IPS-NIHi7 (cell line): ENCODE data around the gene FBXL7.
A peak's percentile ranks its signal among the peaks of the same experiment; 100 is the strongest.

ENCODE experiments used
- DNase-seq: peaks from one replicate; pipeline ENCODE4 v3.0.0; 2012; ENCODE audit warnings: mixed read lengths; ENCODE audit errors: extremely low spot score

Gene FBXL7

DNA sequence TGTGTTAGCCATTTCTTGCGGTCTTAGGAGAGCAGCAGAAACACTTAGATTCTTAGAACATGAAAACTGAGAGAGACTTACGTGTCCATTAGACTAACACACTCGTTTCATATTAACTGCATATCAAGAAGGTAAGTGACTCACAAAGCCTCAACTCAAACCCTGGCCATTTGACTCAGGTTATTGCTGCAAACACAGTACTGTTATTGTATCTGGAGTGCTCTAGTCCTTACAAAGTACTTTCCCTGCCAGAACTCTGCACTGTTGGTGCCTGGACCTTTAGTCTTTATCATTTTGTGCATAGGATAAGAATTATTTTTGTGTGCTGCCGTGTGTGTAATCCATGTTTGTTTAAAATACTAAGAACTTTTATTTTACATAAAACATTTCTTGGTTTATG, 155.7 kb downstream of the FBXL7 start:
- DNase-seq, result no peak

DNA sequence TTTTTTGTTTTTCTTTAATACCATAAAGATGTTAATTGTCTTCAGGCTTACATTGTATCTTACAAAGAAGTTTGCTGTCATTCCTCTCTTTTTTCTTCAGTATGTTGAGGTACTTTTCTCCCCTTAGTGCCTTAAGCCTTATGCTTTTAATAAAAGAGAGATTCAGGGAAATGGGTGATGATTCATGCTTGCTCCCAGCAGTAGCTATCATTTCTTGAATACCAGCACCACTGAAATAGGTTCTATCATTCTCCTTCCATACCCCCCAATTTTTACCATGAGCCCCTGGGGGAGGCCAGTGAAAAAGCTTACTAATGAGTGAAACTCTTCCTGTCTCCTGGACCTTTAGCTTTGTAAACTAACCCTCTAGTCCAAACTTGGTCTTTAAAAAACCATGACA, 165.0 kb downstream of the FBXL7 start:
- DNase-seq, result no peak

DNA sequence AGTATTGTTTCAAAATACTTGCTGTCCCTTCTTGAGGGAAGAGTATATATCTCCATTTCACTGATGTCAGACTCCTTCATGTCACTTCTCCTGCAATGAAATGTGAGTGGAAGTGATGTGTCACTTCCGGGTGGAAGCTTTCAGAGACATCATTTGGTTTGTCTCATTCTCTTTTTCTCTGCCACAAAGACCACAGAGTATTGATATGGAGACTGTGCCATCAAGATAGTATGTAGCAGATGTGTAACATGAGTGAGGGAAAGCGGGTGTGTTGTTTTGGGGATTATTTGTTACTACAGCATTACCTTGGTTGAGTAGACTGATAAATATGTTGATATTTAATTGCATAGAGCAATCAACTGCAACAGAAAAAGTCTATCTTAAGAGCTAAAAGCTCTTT, 169.8 kb downstream of the FBXL7 start:
- DNase-seq, result no peak

DNA sequence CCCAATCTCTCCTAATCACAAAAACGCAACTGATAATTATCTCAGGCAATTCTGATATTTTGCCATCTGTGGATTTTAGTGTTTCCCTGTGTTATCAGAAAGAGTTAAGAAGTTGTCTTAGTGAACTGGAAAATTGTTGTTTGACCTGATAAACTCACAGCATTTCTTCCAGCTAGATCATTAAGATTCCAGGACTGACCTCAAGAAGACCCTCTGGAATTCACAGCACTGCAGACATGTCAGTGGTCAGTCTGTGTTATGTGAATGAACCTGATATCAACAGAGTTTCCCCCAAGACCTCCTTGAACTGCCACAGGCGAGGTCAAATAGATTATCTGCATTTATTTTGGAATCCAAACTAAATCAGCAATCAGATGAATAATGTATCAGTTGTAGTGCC, 174.7 kb downstream of the FBXL7 start:
- DNase-seq, result no peak

DNA sequence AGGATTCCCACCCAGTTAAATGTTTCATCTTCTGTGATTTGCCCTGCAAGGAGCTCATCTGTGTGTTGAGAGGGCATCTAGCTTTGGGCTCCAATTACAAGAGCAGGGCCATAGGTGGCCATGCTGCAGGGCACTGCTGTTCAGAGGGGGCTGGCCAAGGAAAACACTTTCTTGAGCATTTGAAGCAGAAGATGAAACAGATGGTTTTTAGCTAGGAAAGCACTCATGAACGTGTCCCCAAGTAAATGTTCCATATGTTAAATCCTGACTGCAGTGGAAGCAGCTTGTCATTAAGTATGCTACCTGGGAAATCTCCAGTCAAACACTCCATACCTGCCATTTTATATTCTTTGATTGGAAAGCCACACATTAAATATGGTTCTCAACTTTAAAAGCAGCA, 176.6 kb downstream of the FBXL7 start:
- DNase-seq, result no peak

DNA sequence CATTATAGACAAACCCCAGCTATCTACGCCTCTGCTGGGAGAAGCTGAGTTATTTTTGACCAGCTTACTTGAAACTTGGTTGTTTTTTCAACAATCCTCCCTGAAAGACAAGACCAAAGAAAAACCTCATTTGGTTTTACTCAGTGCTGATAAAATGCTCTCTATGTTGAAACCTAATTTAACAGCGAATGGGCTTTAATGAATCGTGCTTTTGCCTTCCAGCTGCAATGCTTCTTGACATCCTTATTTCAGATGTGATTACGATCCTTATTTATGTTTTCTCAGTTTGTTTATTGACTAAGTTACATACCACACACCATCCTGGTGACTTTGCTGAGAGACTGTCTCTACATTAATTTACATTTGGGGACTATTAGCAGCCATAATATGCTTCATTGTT, 179.2 kb downstream of the FBXL7 start:
- no peak for DNase-seq

DNA sequence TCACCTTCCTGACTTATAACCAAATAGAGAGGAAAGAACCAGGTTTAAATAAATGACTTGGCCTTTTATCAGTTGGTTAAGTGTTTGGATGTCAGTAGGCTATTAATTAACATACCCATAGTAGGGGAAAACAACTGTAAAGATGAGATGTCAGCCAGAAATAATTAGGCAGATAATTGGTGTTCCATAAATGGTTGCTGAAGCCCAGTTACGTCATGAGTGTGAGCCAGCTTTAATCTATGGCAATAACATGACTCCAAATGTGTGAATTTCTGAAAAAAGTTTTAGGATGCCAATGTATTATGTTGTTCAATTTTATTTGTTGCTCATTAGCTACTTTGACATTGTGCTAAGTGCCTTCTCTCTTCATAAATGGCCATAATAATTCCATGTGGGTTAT, 180.5 kb downstream of the FBXL7 start:
- DNase-seq, result no peak

DNA sequence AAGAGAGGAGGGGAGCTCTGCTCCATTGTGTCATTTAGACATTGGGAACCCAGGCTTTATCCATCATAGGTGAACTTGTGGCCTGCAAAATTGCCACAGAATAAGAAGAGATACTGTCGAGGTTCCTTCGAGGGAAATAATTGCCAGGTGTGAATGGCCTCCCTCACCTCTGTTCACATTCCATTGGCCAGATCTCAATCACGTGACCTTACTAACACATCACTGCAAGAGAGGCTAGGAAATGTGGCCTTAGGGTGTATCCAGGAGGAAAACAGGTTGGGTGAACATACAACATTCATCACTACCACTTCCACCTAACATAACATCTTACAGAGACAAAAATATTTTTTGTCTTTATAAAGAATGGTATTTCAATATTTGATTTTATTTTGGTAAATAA, 182.1 kb downstream of the FBXL7 start:
- DNase-seq, result no peak

DNA sequence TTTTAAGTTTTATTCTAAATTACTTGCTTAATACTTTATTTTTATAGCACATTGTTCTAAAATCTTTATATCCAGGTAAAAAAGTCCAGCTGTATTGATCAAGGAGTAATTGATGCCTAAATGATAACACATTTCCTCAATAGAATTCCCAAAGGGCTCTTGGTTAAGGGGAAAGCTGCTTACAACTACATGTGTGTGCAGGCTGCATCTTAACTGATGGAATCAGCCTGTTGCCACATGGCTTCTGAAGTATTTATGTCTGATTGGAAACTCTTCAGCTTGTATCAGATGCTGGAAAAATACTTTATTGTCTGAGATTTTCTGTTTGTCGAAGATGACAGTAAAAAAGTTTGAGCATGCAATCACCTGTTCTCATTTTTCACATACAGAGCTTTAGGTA, 182.6 kb downstream of the FBXL7 start:
- DNase-seq, result no peak

DNA sequence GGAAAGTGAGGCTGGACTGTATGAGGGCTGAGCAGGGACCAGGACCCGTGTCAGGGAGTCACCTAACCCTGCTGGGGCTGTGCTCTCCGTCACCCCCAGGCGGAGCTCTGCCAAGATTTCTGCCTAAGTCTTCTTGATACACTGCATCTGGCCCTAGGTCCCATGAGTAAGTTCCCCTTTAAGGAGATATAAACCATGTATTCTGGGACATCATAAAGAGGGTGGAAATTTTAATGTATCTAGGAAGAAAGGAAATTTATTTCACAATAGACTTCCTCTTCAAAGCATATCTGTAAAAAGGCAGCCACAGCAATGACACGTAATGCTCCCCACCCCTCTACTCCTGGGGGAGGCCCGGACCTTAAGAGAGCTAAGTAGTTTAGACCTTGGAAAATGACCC, 183.4 kb downstream of the FBXL7 start:
- DNase-seq, result peak; percentile 76

DNA sequence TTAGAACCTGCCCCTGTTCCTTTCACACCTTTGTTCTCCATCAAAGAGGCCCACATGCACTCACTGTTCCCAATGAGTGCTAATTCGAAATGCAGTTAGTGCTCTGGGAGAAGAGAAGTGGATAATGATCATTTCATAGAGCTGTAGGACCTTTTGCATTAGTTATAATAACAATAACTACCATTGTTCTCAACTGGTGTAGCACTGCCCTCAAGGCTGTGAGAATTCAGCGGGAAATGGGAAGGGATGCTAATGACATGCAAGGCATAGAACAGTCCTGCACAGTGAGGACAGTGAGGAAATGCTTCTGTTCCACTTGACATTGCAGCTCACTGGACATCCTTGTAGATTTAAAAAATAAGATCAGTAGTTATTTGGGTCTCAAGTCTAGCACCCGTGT, 187.4 kb downstream of the FBXL7 start:
- no peak for DNase-seq

DNA sequence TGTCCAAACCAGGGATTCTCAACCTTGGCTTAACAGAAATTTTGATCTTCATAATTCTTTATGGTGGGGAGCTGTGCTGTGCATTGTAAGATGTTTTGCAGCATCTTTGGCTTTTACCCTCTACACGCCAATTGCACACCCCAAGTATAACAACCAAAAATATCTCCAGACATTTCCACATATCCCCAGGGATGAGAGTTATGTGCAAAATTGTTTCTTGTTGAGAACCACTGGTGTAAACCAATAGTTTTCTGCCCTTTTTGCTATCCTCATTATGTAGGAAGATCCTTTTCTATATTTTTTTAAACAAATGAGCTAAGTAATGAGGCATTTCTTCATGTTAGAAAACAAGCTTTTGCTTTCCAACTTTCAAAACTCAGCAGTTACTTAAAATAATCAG, 189.9 kb downstream of the FBXL7 start:
- no peak for DNase-seq

DNA sequence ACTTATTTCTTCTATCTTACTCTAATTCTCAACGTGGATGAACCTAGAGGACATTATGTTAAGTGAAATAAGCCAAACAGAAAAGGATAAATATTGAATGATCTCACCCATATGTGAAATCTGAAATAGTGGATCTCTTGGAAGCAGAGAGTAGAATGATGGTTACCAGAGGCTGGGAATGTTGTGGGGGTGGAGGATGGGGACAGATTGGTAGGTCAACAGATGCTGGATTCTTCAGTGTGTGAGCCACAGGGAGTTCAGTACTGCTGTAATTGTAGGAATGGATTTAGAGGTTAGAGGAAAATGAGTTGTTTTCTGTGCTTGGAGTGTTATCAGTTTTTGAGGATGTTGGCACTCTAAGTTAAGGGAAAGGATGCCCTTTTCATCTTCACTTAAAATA, 190.6 kb downstream of the FBXL7 start:
- DNase-seq, result no peak

DNA sequence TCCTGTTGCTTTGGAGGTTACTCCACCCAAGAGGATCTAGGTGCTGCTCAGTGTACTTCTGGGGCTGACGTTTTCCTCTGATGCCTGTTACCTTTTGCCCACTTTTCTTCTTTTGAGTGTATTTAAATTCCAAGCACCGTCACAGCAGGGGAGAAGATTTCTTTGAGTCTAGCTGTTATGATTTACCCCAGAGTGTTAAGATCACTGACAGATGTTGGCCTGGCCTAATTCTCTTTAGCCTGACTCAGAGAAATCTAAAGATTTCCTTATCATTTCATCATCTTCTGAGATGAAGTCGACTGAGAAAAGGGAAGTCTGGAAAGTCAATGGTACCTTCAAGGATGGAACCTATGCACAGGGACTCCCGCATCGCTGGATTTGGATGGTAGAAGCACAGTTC, 191.5 kb downstream of the FBXL7 start:
- no peak for DNase-seq

DNA sequence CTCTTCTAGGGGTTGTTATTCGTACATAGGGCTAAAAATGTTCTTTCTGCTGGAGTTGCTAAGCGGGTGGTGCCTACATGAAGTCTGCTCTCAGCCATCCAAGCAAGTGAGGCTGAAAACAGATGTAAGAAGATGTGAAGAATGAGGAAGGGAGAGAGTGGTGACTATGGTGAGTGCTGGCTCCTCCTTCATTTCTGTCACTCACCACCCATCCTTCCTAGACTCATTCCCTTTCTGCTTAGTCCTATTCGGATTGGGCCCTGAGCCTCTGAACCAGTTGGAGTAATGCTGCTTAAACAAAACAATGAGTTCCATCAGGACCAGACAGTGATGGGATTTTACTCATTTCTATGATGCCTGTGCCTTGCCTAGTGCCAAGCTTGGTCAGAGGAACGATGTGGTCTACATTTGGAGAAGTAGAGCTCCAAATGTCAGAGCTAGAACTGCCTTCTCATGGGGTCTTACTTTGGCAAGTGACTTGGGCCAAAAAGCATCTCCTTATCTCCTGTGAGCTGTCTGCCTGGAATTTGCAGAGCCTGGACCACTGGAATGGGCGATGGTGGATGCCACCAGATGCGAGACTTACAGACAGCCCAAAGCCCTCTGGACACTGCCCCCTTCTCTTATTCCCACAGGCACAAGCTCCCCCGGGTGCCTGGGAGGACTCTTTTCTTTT, 192.9 kb downstream of the FBXL7 start:
- no peak for DNase-seq

DNA sequence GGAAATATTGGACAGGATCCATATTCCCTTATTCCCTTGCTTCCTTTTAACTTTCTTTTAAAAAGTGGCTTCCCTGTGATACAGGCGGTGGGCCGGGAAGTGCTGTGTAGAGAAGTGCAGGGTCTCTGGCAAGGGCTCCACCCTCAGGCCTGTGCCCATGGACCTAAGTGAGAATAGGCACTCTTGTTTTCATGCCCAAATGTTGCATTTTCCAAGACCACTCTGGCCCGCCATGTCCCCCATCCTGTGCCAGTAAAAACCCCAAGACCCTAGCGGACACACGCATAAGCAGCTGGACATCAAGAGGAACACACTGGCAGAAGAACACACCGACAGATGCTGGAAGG, 193.4 kb downstream of the FBXL7 start:
- no peak for DNase-seq

DNA sequence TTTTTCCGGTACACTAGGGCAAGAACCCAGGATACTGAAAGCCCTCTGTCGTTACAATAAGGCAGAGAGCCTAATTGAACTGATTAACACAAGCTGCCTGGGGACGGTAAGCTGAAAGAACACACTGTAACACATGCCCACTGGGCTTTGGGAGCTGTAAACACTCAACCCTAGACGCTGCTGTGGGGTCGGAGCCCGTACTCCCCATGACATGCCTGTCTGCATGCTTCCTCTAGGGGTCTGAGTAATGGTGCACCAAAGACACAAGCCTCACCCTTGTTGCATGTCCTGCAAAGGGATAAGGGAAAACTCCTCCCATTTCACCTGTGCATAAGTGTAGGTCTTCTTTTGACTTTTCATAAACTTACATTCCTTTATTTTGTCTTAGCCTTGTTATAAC, 194.0 kb downstream of the FBXL7 start:
- no peak for DNase-seq

DNA sequence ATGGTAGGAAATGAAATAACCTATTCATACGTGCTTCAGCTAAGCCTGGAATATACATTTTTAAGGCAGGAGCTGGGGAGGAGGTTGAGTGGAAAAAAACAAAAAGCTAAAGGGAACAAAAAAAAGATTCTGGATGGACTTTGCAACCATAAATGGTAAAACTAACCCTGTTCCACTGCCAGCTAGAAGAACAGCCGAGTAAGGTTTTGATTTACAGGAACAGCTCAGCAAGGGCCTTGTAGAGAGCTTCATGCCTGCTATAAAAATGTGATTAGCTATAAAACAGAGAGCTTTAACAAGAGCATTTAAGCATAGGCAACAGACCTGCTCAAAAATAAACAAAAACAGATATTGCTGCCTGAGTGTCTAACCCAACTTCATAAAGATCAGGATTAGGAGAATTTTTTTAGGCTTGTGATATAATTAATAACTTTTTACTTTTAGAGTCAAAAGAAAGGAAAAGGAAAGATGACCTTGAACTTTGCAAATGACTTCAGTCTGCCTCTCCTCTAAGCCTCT, 194.8 kb downstream of the FBXL7 start:
- DNase-seq, result no peak

DNA sequence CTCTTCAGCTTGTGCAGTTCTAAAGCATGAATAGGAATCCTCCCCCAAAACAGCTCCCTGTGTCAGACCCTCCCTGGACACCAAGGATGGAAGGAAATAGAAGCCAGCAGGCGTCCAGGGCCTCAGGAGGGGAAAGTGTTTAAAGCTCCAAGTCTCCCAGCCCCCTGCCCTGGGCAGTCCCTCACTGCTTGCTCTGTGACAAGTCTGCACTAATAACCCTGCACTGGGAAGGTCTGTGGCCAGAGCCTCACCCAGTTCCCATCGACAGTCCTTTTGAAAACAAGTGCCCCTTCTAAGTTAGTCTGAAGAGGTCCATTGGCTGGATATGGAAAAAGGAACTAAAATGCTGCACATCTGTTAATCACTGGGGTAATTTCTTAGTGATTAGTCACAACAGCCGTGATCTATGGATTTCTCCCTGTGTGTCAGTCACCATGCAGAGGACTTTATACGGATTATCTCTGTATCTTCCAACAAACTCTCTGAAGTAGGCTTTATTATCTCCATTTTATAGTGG, 195.3 kb downstream of the FBXL7 start:
- DNase-seq, result no peak

DNA sequence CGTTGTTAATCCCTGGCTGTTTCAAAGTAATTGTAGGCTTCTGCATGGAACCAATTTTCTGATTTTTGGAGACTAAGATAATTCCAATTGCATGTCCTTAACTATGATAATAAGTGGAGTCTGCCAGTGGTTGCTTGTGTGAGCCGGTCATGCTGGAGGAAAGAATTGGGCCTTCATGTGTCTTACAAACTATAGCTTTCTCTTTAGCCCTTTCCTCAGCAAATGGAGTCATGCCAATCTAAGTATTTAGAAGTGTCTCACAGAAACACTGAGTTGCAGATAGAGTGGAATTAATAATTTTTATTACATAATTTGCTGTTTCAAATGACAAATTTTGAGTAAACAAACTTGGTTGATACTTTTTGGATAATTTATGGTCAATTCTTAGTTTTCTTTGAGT, 200.4 kb downstream of the FBXL7 start:
- no peak for DNase-seq

DNA sequence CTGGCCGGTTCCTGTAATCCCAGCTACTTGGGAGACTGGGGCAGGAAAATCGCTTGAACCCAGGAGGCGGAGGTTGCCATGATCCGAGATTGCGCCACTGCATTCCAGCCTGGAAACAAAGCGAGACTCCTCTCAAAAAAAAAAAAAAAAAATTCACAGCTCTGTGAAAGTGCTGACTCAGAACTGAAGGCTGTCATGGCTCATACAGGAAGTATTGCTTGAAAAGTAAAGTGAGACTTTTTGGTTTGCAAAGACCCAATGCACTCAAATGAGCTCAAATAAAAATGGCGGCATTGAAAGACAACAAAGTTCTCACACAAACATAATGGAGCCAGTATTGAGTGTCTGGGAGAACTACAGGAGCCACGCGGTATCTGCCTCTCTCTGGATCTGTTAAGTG, 202.1 kb downstream of the FBXL7 start:
- DNase-seq, result no peak

DNA sequence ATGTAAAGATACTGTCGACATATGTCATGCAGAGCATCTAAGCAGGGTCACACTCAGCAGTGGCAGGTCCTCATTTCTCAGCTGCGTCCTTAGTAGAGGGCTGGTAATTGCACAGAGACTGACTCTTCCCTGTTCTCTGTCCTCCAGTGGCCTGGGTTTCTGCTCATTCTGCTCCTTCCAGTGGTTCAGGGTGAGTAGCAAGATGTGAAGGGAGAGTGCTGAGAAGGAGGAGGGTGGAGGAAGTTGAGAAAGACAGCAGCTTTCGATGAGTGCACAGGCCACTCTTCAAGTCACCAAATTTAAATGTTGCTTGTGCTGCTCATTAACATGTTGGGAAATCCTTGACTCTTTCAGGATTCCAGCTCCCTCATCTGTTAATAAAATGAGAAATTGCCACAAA, 203.9 kb downstream of the FBXL7 start:
- DNase-seq, result no peak

DNA sequence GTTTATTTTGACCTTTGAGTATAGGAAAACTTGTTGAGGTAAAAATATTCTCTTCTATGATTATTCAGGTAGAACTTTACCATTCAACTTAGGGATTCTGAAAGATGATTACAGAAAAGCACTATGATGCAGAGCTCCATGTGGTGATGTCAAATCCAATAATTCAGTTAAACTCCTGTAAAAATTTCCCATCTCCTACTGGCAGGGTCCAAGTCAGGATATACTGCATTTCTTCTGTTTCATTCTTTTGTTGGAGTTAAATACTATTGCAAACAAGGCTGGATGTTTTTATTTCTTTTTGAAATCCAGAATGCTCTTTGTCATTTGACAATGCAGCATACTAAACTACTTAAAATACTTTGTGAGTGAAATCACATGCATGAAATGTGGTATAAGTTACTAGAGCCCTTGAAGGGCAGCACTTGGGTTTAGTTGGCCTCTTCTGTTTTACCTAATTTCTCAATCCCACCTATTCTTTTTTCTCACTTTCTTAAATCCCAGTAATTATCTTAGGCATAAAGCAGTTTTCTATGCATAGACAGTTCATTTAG, 204.5 kb downstream of the FBXL7 start:
- no peak for DNase-seq

DNA sequence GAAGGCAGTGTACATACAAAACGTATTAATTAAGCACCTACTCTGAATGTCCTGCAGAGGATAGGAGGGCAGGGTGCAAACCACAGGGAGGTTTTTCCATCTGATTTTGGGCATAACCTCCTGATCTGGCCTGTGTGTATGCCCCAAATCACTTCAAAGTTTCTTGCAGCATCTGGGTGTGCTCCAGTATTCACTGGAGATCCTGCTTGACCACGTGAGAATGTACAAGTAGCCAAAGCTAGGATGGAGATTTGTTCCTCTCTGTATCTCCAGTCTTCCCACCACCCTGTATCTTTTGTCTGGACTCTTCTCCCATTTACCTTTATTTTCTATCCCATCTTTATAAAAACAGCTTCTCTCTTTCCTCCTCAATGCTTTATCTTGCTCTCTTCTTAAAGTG, 207.7 kb downstream of the FBXL7 start:
- DNase-seq, result no peak
